ENCODE data around the gene STAMBPL1.

Gene STAMBPL1

DNA sequence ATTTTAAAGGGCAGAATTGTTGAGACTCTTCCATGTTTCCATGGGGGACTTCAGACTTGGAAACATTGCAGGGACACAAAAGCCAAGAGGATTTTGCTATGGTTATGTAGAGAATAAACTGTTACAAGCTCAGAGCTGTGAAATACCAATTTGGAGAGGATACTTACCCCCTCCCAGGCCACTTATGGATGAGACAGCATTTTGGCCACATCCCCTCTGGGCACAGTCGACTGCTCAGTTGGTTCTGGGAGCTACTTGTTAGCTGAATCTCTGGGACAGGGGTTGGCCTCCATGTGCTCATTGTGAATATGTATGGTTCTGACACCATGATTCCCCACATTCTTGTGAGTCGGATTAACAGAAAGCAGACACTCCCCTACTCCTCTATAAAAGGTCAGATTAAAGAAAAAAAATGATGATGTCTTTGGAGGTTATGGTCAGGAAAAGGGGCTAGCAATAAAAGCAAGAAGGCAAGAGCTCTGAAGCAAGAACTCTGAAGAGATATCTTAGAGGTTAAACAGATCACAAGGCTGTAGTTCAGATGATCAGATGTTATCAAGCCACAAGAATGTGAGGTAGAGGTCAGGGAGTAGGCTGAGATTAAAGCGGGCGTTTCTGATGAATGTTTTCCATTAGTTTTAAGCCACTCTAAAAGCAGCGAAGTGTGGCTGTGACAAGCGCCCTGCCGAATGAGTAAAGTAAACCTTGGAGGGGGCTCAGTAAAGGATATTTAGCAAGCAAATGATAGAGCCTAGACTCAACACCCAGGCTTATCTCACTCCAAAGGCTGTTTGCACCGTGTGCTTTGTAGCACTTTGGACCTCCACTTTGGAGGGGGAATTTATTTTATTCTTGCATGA lies 17.2 kb downstream of the STAMBPL1 start:
- H3K9me2 ChIP-seq (replicated peaks; ENCODE audit: low read depth, low read length): no peaks in the 10 kb centered on the region
- H3K4me2 ChIP-seq (ENCODE audit: low read depth, low read length, poor library complexity, severe bottlenecking): peak overlapping the region; percentile 44
- no peak overlapping the region for H3K4me3 ChIP-seq (ENCODE audit: low read length, poor library complexity, severe bottlenecking)
- TF ChIP-seq EZH2phosphoT487 (IDR thresholded peaks at IDR 0.05; ENCODE audit: borderline replicate concordance): no peak
- TF ChIP-seq, protein P1, sequence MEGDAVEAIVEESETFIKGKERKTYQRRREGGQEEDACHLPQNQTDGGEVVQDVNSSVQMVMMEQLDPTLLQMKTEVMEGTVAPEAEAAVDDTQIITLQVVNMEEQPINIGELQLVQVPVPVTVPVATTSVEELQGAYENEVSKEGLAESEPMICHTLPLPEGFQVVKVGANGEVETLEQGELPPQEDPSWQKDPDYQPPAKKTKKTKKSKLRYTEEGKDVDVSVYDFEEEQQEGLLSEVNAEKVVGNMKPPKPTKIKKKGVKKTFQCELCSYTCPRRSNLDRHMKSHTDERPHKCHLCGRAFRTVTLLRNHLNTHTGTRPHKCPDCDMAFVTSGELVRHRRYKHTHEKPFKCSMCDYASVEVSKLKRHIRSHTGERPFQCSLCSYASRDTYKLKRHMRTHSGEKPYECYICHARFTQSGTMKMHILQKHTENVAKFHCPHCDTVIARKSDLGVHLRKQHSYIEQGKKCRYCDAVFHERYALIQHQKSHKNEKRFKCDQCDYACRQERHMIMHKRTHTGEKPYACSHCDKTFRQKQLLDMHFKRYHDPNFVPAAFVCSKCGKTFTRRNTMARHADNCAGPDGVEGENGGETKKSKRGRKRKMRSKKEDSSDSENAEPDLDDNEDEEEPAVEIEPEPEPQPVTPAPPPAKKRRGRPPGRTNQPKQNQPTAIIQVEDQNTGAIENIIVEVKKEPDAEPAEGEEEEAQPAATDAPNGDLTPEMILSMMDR (conservative IDR thresholded peaks at IDR 0.05; ENCODE audit: low read length): no peak
- no peaks in the 10 kb centered on the region for H3K27me3 ChIP-seq (ENCODE audit: insufficient read depth, low read length, poor library complexity, severe bottlenecking)
- H3K4me1 ChIP-seq (ENCODE audit: insufficient read depth, low read length, poor library complexity, severe bottlenecking): peaks cover 46% of the 10 kb centered on the region
- peaks cover 78% of the 10 kb centered on the region for H3K79me2 ChIP-seq (ENCODE audit: insufficient read depth, low read length)
- H3K36me3 ChIP-seq (ENCODE audit: insufficient read depth, low read length): peaks cover 49% of the 10 kb centered on the region; the same call in 1 of the 2 replicates
- H3K9ac ChIP-seq (ENCODE audit: low read depth, low read length, poor library complexity, severe bottlenecking): no peak overlapping the region
- peaks cover 66% of the 10 kb centered on the region for H4K20me1 ChIP-seq (ENCODE audit: insufficient read depth, low read length, poor library complexity, severe bottlenecking)
- no peaks in the 10 kb centered on the region for H3K9me3 ChIP-seq (ENCODE audit: insufficient read depth, low read depth, low read length)
- H3F3A ChIP-seq (ENCODE audit: low read depth): no peaks in the 10 kb centered on the region
- no peak overlapping the region for H2AFZ ChIP-seq (ENCODE audit: low read length)

DNA sequence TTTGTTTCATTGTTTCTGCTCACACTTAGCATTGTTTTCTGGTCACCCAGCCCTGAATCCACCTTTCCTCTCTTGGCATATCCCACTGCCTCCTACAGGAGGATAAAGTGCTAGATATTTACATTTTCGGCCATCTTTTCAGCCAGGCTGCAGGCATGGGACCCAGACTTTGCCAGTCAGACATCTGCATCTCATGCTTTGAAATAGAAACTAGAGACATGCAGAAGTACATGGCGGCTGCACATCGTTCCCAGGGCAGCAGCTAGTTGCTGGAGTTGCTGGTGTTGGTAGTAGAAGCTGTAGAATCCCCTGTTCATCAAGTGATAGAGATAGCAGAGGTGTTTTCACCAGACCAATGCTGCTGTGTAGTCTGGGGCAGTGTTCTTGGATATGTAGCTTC lies 18.7 kb downstream of the STAMBPL1 start:
- no peaks in the 10 kb centered on the region for H3K27me3 ChIP-seq (ENCODE audit: insufficient read depth, low read length, poor library complexity, severe bottlenecking)
- peaks cover 38% of the 10 kb centered on the region for H3K4me1 ChIP-seq (ENCODE audit: insufficient read depth, low read length, poor library complexity, severe bottlenecking)
- no peak for TF ChIP-seq EZH2phosphoT487 (IDR thresholded peaks at IDR 0.05; ENCODE audit: borderline replicate concordance)
- TF ChIP-seq, protein P1 (conservative IDR thresholded peaks at IDR 0.05; ENCODE audit: low read length): no peak
- H3K9ac ChIP-seq (ENCODE audit: low read depth, low read length, poor library complexity, severe bottlenecking): no peak overlapping the region
- H4K20me1 ChIP-seq (ENCODE audit: insufficient read depth, low read length, poor library complexity, severe bottlenecking): peaks cover 62% of the 10 kb centered on the region
- H3F3A ChIP-seq (ENCODE audit: low read depth): 0 out of 2 replicates have a peak, but pooled peaks cover 4% of the 10 kb centered on the region
- H3K79me2 ChIP-seq (ENCODE audit: insufficient read depth, low read length): peaks cover 64% of the 10 kb centered on the region
- no peak overlapping the region for H3K4me3 ChIP-seq (ENCODE audit: low read length, poor library complexity, severe bottlenecking)
- H2AFZ ChIP-seq (ENCODE audit: low read length): no peak overlapping the region
- no peak overlapping the region for H3K4me2 ChIP-seq (ENCODE audit: low read depth, low read length, poor library complexity, severe bottlenecking)
- peaks cover 62% of the 10 kb centered on the region; the same call in 1 of the 2 replicates for H3K36me3 ChIP-seq (ENCODE audit: insufficient read depth, low read length)
- no peaks in the 10 kb centered on the region for H3K9me2 ChIP-seq (replicated peaks; ENCODE audit: low read depth, low read length)
- no peaks in the 10 kb centered on the region for H3K9me3 ChIP-seq (ENCODE audit: insufficient read depth, low read depth, low read length)

DNA sequence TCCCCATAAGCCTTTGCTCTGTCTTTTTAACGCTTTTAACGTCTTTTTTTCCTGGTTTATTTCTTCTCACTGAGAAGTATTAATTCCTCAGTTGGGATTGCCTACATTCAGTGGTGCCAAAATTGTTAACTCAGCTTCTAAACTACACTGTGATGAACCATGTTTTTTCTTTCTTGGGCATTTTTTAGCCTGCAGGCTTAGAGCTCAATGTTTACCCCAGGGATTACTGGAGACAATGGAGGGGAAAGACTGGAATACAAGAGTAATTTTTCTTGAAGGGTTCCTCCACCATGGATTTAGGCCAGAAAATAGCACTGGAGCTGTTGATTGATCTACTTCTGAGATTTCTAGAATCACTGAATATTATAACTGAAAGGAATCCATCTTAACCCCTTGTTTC lies 19.8 kb downstream of the STAMBPL1 start:
- peaks cover 32% of the 10 kb centered on the region for H3K4me1 ChIP-seq (ENCODE audit: insufficient read depth, low read length, poor library complexity, severe bottlenecking)
- no peak for TF ChIP-seq EZH2phosphoT487 (IDR thresholded peaks at IDR 0.05; ENCODE audit: borderline replicate concordance)
- TF ChIP-seq, protein P1 (conservative IDR thresholded peaks at IDR 0.05; ENCODE audit: low read length): no peak
- no peak overlapping the region for H2AFZ ChIP-seq (ENCODE audit: low read length)
- no peak overlapping the region for H3K4me2 ChIP-seq (ENCODE audit: low read depth, low read length, poor library complexity, severe bottlenecking)
- peaks cover 54% of the 10 kb centered on the region for H3K79me2 ChIP-seq (ENCODE audit: insufficient read depth, low read length)
- H3K9me3 ChIP-seq (ENCODE audit: insufficient read depth, low read depth, low read length): no peaks in the 10 kb centered on the region
- H3F3A ChIP-seq (ENCODE audit: low read depth): 0 out of 2 replicates have a peak, but pooled peaks cover 4% of the 10 kb centered on the region
- no peak overlapping the region for H3K9ac ChIP-seq (ENCODE audit: low read depth, low read length, poor library complexity, severe bottlenecking)
- H3K4me3 ChIP-seq (ENCODE audit: low read length, poor library complexity, severe bottlenecking): no peak overlapping the region
- peaks cover 57% of the 10 kb centered on the region for H4K20me1 ChIP-seq (ENCODE audit: insufficient read depth, low read length, poor library complexity, severe bottlenecking)
- no peaks in the 10 kb centered on the region for H3K27me3 ChIP-seq (ENCODE audit: insufficient read depth, low read length, poor library complexity, severe bottlenecking)
- H3K36me3 ChIP-seq (ENCODE audit: insufficient read depth, low read length): peaks cover 67% of the 10 kb centered on the region
- no peaks in the 10 kb centered on the region for H3K9me2 ChIP-seq (replicated peaks; ENCODE audit: low read depth, low read length)
